Esophagus squamous epithelium (tissue), 5 donors: ENCODE measurements around the gene SPG11. TPM values are rescaled to one million over a fixed set of nuclear protein-coding genes. Genes with fewer than 3 reads are reported as not detected.

Experiments
- DNase-seq: peaks from one replicate; lab custom pipeline; 2025; lab: John Stamatoyannopoulos, UW
- H3K27ac ChIP-seq, 4 donors: fragments of 200-600 bp; sonication (generic); one replicate each; pipeline ENCODE4 v1.5.1; 2016 to 2019; ENCODE audit warnings: mild to moderate bottlenecking in 1 of 4
- H3K27me3 ChIP-seq, 4 donors: fragments of 200-600 bp; sonication (generic); 1 replicate in 3 of 4; 2 replicates in 1 of 4; pipeline versions ENCODE4 v1.5.1 to v1.6.0; 2017 to 2021; ENCODE audit warnings: antibody characterized with exemption in 1 of 4
- H3K36me3 ChIP-seq, 3 donors: fragments of 200-600 bp; sonication (generic); one replicate each; pipeline ENCODE4 v1.5.1; 2016 to 2019
- H3K4me1 ChIP-seq, 3 donors: fragments of 200-600 bp; sonication (generic); one replicate each; pipeline ENCODE4 v1.5.1; 2017 to 2019
- H3K4me3 ChIP-seq, 4 donors: fragments of 200-600 bp; sonication (generic); 1 replicate in 3 of 4; 2 replicates in 1 of 4; pipeline ENCODE4 v1.5.1; 2016 to 2019; ENCODE audit warnings: mild to moderate bottlenecking in 2 of 4, moderate library complexity in 1 of 4
- H3K9me3 ChIP-seq, 3 donors: fragments of 200-600 bp; sonication (generic); one replicate each; pipeline ENCODE4 v1.5.1; 2016 to 2019
- CTCF ChIP-seq, 6 experiments: fragments of 450-650 bp in 4 of 6; fragments of 200-600 bp in 2 of 6; sonication (generic) in 2 of 6; IDR thresholded peaks; one replicate each; pipeline ENCODE4 v1.5.1; 2016 to 2019; ENCODE audit warnings: antibody characterized with exemption in 6 of 6, mild to moderate bottlenecking in 4 of 6, moderate library complexity in 4 of 6
- POLR2A ChIP-seq, 4 donors: fragments of 450-650 bp; IDR thresholded peaks; one replicate each; pipeline ENCODE4 v1.6.1; 2017; ENCODE audit warnings: antibody characterized with exemption in 4 of 4, mild to moderate bottlenecking in 4 of 4, moderate library complexity in 3 of 4
- WGBS, 2 donors: methylation state at CpG; one replicate each; pipeline ENCODE4 v1.1.5; 2018; 5-methylcytosine and 5-hydroxymethylcytosine counted together
- intact Hi-C: fragments of 100-400 bp; cut with DNase I; formaldehyde crosslinking; loops from one replicate; pipeline ENCODE4 v1.15.0; 2022
- small RNA-seq, 4 donors: library from RNA; depleted of rRNA; stranded (forward); fragments of <200 nt; gene quantifications; one replicate each; pipeline ENCODE3, GENCODE V24; 2016
- total RNA-seq, 4 donors: library from RNA; depleted of rRNA; stranded (reverse); fragments of >200 nt; gene quantifications; one replicate each; pipeline ENCODE4 v1.1.0, GENCODE V29; 2016
- donor health status: DM: yes; HTN: yes; CAD: no.

Gene SPG11
- total RNA-seq, 4 donors from 2014 or later = 43.9 to 84.3 (median 50.0) TPM

- no peak for DNase-seq
- Histone ChIP-seq H3K27ac (no peak overlapping the region), H3K4me1 (no peaks in the 10 kb centered on the region), H3K9me3 (no peaks in the 10 kb centered on the region), H3K27me3 (no peaks in the 10 kb centered on the region), H3K36me3 (peaks cover 0 to 63% (median 0%) of the 10 kb centered on the region in 3 donors), H3K4me3 (no peak overlapping the region)
- intact Hi-C loops = no loop called here
- 100% methylated on average over 1 of the region's 1 CpG for WGBS, 2 donors
- no peak for TF ChIP-seq CTCF (IDR thresholded peaks at IDR 0.05)
- no peak for TF ChIP-seq POLR2A (IDR thresholded peaks at IDR 0.05)
Measured at GRCh38 chr15:44525018-44525417, 138.4 kb downstream of the SPG11 start.

DNA sequence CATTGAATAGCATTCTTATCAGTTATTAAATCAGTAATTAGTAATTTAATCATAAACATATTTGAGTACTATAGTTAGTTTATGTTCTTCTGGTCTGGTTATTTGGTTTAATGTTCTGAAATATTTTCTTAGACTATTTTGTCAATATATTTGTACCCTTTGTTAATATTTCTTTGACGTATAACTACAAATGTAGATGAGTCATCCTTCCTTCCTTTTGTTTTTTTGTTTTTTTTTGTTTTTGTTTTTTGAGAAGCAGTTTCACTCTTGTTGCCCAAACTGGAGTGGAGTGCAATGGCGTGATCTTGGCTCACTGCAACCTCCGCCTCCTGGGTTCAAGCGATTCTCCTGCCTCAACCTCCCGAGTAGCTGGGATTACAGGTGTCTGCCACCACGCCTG, 143.9 kb downstream of the SPG11 start:
- TF ChIP-seq CTCF (IDR thresholded peaks at IDR 0.05) (no peak), POLR2A (IDR thresholded peaks at IDR 0.05) (no peak)
- Histone ChIP-seq H3K36me3 (peaks cover 0 to 87% (median 10%) of the 10 kb centered on the region in 3 donors), H3K4me1 (no peaks in the 10 kb centered on the region), H3K27ac (no peak overlapping the region), H3K27me3 (no peaks in the 10 kb centered on the region), H3K9me3 (no peaks in the 10 kb centered on the region), H3K4me3 (no peak overlapping the region)
- no peak for DNase-seq
- intact Hi-C loops = no loop called here
- WGBS, 2 donors = 80 to 94% methylated on average over 6 of the region's 6 CpGs

DNA sequence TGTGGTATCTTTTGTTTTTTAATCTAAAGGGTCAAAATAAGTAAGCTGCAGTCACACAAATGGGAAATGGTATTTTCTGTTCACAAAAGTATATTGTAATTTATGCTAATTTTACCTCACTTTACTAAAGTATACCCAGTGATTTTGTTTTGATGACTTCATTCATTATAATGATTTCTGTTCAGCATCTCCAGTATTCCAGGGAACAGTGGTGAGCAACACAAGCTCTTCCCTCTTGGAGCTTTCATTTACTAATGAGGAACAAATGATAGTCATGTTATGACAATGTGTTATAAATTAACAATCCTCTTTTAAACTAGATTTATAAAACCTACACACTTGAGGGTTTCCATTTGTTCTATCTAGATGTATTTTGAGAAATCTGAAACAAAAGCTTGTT, 147.0 kb downstream of the SPG11 start:
- DNase-seq = no peak
- peaks cover 0 to 67% (median 10%) of the 10 kb centered on the region in 3 donors for H3K36me3 ChIP-seq
- no peaks in the 10 kb centered on the region for H3K4me1 ChIP-seq
- TF ChIP-seq POLR2A (IDR thresholded peaks at IDR 0.05) (no peak), CTCF (IDR thresholded peaks at IDR 0.05) (no peak)
- intact Hi-C loops = no loop called here
- no peaks in the 10 kb centered on the region for H3K27me3 ChIP-seq
- no peak overlapping the region for H3K4me3 ChIP-seq
- H3K9me3 ChIP-seq = no peaks in the 10 kb centered on the region
- H3K27ac ChIP-seq = no peak overlapping the region

Small RNA genes lying within 50 kb of the gene (small RNA-seq; reads per million reads assigned to genes)
- gene RF00019 = 0 reads per million in 4 donors

Other genes starting within 250 kb of the SPG11 start
- gene CTDSPL2, start 236.0 kb downstream of the SPG11 start, total RNA-seq = 10 to 100 TPM; 23.4 to 43.9 (median 27.0) TPM
- 10 to 100 TPM; 28.2 to 82.8 (median 58.6) TPM for gene EIF3J, start 126.5 kb downstream of the SPG11 start, total RNA-seq
- 1 to 10 TPM in 1 of 4 donors, not detected in 3; 1.3 TPM for gene PATL2, start 47.7 kb upstream of the SPG11 start, total RNA-seq
- gene B2M, start 47.9 kb upstream of the SPG11 start, total RNA-seq = 1,000 to 10,000 TPM in 3 of 4 donors, 100 to 1,000 TPM in 1; 992 to 4,464 (median 1,820) TPM
- gene TRIM69, start 72.9 kb upstream of the SPG11 start, total RNA-seq = 10 to 100 TPM in 3 of 4 donors, 1 to 10 TPM in 1; 9.4 to 13.6 (median 11.1) TPM